ENCODE measurements around the gene CACNA1C.

Gene CACNA1C

DNA sequence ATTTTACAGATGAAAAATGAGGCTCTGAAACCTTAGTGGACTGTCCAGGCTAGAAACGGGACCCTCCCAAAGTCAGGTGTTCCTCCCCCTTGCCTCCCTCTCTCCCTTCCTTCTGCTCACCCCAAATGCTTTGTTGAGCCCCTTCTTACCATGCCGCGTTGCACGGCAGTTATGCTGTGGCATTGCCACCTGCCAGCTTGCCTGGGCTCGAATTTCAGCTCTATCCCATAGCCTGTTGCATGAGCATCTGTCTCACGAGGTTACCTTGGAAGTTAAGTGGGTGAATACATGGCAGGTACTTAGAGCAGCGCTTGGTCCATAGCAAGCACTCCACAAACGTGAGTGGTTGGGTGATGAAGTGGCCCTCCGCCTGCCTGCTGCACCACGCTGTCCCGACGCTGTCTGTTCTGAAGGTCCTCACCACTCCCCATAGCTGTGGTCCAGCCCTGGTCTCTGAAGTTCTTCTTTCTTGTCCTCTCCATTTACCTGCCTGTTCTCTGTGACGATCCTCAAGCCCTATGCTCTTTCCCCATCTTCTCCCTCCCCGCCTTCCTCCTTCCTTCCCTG lies 269.9 kb downstream of the CACNA1C start:
- DNase-seq (ENCODE audit: low spot score) = no peak

DNA sequence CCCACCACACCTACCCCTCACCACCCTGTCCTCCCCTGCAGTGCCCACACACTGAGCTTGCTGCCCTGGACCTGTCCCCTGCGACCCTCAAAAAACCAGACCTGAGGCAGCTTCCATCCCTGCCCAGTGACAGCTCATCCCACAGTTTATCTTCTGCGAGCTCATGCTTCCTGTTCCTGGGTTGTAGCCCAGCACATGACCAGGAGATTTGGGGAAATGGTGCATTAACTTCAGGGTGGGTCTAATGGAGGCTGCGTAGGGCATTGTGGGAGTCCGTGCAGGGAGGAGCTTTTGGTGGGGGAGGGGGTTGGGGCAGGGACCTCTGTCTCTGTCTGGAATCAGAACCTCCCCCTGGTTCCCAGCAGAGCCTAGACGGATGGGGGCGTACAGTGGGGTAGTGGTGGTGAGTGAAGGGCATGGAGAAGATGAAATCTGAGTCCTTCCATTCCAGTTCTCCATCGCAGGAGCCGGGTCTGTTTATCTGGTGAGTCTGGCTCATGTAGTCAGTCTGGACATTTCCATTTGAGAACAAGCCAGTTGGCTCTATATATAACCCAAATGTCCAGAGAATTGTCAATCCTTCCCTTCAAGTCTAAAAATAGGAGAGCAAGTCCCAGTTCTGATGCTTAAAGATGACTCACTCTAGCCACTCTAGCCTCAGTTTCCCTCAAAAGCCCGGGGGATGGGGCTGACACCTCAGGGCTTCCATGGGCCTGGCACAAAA lies 270.9 kb downstream of the CACNA1C start:
- no peak for DNase-seq (ENCODE audit: low spot score)

DNA sequence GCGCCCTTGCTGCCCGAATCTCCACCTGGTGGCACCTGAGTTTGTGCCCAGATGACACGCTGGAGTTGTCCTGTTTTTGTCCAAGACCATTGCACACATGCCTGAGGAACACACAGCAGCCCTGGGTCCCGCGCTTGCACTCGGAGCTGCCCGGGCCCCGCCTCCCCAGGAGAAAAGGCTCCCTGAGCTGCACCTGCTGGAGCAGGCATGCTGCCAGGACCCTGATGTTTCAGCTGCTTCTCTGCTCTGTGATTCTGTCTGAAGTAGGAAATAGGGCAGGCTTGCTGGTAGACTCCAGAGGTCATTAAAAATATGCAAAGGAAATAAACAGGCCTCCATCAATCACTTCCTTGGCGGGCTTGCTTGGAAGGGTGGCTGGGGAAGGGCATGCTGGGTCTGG lies 271.6 kb downstream of the CACNA1C start:
- no peak for DNase-seq (ENCODE audit: low spot score)

DNA sequence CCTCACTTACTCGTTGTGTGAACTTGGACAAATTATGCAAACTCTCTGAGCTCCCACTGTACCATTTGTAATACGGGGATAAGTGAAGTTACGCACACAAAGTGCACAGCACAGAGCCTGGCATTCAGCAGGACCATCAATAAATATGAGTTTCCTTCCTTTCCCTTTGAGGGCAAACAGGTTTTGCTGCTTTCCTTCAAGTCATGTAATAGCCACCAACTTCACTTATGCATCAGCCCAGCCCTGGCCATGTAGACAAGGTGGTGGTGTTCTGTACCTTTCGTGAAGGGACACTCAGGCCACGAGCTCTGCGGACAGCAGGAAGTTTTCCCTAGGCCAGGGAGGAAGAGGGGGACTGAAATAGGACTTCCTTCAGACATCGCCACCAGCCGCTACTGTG lies 272.7 kb downstream of the CACNA1C start:
- DNase-seq (ENCODE audit: low spot score) = no peak

DNA sequence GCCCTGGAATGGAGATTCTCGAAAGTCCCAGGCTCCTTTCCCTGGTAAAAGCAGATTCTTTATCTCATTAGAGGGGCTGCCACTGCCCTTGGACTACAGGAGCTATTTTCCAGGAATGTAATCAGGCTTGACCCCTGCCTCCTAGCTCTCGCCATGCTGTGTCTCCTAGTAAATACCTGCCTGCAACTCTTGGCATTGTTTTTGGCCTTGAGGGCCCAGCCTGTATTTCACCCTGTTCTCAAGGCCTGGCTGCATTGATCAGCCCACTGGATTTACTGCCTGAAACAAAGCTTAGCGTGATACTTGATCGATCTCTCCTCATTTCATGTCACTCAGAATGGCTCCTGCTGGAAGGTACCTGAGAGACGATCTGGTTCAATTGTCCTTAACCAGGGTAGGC lies 273.7 kb downstream of the CACNA1C start:
- DNase-seq (ENCODE audit: low spot score) = no peak

DNA sequence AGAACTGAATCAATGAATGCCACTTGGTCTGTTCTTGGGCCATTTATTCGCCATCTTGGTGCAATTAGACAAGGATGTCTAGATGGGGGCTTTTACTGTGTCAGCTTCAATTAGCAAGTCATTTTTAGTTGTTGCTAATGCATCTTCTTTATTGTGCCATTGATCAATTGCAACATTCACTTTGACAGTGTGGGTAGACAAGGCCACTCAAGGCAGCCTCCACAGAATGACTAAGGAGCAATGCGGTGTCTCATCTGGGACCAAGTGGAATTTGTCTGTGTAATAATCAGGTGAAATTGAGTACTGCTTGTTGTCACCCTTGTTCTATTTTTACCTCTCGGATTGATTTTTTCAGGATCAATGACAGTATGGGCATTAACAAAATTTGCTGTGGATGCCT lies 275.9 kb downstream of the CACNA1C start:
- no peak for DNase-seq (ENCODE audit: low spot score)

DNA sequence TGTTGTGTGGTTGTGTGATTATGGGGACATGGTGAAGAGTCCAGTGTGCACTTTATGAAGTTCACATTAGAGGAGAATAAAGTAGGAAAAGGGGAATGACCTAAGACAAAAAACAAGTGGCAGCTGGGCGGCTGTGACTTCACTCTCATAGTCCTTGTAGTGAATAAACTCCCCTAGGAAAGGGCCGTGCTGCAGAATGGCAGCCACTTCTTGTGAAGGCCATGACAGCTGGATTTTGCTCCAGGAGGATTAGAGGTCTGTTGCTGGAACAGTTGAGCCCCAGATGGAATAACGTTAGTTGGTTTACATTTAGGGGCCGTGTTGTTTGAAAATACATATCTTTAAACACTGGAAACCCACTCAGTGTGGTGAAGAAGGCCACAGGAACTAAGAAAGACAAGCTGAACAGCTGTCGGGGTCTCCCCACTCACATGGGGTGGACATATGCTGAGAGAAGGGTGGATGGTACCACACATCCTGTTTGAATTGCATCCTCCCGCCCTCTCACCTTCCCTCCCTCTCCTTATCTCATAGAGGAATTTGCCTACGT lies 276.9 kb downstream of the CACNA1C start:
- no peak for DNase-seq (ENCODE audit: low spot score)

DNA sequence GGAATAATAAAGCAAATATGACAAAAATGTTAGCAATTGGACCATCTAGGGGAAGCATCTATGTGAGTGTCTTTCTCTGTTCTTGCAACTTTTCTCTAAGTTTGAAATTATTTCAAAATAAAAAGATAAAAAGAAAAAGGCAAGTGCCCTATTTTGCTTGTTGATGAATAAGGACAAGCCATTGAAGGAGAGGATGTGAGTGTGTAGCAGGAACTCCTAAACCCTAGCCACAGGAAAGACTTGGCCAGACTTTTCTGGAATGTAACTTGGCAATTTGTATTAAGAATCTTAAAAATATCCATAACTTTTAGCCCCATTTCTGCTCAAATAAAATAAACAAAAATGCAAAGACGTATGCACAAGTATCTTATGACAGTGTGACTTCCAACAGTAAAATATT lies 279.4 kb downstream of the CACNA1C start:
- peak; percentile 66 for DNase-seq (ENCODE audit: low spot score)

DNA sequence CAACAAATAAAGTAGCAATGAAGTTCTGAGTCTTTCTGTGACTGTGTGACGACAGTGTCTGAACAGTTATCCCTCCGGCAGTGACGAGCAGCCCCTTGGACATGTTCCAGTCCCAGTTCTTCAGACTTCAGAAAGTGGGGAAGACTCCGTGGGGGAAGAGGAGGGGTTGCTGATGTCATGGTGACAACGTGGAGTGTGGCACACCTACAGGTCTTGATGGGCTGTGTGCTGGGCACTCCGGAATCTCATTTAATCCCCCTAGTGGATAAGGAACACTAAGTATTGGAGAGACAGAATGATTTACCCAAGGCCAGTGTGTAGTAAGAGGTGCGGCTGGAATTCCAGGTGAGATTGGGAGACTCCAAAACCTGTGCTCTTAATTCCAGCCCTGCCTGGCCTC lies 280.2 kb downstream of the CACNA1C start:
- no peak for DNase-seq (ENCODE audit: low spot score)

DNA sequence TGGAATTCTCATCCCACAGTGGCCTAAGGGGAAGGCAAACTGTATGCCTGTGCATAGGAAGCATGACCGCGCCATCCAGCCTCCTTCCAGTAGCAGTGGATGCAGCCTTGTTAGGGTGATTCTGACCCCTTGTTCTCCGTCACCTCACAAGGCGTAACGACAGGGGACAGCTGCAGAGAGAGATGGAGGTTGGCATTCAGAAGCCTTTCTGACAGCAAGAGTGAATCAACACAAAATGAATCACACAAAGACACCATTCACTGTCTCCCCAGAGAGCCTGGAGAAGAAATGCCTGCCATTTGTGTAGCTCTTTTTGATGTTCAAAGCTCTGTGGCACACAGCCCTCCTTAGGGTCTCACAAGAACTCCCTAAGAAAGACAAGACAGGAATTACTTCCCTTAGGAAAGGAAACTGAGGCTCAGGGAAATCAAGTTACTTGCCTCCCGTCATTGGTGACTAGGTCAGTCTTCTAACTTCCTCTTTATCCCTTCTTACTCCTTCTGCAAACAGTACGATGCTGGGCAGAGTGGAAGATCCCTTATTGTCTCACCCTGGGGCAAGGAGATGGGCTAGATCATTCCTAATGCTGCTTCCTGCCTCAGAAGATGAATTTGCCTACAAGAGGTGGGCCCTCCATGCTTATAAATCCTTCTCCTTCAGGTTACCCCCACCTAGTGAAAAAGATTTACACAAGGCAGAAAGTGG lies 280.9 kb downstream of the CACNA1C start:
- no peak for DNase-seq (ENCODE audit: low spot score)

DNA sequence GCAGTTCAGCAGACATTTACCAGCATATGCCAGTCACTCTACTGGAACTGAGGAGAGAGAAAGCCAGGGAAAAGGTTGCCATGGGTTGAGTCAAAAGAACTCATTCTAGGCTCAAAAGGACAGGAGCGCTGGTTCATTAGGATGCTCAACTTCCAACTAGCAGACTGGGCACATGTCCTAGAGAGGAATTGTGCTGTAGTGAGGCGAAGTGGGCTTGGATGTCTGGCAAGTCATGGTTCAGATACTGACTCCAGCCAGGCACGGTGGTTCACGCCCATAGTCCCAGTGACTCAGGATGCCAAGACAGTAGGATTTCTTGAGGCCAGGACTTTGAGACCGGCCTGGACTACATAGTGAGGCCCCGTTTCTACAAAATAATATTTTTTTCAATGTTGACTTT lies 281.5 kb downstream of the CACNA1C start:
- no peak for DNase-seq (ENCODE audit: low spot score)

DNA sequence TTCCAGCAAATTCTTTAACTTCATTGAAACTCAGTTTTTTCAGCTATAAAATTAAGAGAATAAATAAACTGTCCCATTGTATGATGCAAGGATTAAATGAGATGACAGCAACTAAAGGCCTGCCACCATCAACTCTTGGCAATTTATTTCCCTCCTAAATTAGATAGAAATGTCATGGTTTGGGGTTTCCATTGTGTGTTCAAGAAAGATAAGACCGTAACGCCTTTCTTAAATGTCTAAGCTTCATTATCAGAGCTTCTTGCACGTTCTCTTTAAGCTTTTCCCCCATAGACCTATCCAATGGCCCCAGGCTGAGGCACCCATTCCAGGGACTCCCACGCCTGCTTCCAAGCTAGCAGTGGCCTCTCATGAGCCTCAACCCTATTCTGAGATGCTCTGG lies 281.9 kb downstream of the CACNA1C start:
- no peak for DNase-seq (ENCODE audit: low spot score)

DNA sequence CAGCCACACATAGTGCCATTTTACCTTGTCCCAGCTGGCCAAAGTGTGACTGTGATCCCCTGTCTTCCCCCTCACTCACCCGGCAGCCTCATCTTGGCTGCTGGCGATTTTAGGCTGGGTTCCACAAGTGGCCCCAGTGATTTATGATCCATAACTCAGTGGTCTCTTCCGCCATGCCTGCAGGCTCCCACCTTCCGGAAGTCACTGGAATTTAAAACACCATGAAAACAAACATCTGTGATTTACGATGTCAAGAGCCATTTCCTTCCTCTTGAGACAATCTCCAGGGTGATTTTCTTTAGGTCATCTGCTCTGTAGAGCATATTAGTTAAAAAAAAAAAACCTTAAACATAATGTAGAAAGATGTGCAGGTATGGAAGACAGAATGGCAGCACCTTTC lies 282.3 kb downstream of the CACNA1C start:
- no peak for DNase-seq (ENCODE audit: low spot score)

DNA sequence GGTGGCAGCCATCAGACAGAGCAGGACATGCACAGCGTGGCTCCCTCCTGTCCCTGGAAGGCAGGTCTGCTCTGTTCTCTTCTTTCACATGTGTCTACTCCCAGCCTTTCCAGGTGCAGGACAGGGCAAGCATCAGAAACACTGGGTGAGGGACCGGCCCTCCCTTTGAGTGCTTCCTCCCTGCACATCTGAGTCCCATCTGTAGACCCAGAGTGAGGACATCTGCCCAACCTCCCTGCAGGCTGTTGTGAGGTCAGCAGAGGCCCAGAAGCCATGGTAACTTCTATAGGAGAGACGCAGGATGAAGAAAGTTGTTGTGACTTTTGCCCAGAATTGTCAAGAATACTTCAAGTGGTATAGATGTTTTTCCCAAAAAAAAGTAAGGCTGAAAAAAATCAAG lies 282.7 kb downstream of the CACNA1C start:
- peak; percentile 44 for DNase-seq (ENCODE audit: low spot score)

DNA sequence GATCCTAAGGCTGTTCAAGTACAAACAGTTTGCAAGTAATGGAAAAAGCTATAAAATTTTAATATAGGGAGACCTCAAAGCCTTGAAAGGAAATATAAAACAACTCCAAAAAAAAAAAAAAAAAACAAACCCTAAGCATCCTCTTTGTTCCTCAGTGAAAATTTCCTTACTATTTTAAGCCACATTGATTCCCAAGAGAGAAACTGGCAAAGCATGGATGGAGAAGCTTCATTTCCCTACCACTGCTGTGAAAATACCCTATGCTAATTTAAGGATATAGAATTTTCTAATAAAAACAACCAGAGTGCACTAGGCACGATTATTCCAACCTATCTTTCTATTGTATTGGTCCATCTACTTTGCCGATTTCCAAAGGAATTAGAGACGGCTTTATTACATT lies 283.1 kb downstream of the CACNA1C start:
- no peak for DNase-seq (ENCODE audit: low spot score)

DNA sequence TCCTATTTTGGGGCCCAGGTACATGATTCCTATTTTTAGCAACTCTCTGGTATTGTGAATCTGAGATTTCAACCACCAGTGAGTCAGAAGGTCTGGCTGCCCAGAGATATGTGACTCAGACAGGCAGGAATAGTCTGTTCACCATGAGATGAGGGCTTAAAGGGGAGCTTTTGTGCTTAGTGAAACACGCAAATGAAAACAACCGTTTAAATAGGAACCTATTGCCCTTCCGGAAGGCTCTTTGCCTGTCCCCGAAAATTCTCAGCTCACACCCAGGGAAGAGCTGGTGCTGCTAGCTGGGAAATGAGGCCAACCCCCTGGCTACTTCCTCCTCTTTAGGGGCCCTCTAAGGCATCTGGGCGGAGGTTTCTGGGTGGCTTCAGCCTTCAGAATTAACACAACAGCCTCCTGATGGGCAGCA lies 283.6 kb downstream of the CACNA1C start:
- peak; percentile 90 for DNase-seq (ENCODE audit: low spot score)

DNA sequence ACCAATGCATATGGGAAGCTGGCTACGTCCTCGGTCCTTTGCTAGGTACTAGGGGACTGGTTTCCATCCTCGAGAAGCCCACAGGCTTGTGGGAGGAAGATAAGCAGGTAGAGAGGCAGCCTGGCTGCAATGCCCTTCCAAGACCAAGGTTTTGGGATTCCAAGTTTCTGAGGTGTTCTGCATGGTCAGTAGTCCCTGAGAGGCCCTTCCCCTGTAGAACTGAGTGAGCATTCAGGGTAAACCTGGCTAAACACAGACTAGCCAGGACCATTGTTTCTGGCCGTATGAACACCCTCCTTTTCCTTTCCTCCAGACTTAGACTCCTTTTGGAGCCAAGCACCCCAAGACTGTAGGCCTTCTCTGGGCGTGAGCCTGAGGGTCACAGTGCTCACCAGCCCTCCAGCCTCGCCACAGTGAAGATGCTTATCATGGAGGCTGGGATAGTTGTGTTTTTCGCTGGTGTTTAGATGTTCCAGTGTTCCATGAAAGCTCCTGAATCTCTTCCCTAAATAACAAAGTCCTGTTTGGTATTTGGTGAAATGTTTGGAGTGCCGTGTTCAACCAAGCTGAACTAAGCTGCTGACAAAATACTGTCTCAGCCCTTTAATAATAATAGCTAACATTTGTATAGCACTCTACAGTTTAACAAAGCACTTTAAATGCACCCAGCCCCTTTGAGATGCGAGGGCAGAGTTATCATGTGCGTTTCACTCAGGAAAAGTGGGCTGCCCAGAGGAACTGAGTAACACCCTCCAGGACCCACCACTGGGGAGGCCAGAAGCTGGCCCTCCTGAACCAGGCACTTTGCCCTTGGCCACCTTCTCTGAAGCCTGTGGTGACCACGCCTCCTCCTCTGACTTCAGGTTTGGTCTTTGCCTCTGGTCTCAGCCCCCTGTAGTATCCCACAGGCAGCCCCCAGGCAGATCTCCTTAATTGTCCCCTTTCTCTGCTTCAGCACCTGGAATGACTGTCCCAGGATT lies 284.5 kb downstream of the CACNA1C start:
- DNase-seq (ENCODE audit: low spot score) = no peak

DNA sequence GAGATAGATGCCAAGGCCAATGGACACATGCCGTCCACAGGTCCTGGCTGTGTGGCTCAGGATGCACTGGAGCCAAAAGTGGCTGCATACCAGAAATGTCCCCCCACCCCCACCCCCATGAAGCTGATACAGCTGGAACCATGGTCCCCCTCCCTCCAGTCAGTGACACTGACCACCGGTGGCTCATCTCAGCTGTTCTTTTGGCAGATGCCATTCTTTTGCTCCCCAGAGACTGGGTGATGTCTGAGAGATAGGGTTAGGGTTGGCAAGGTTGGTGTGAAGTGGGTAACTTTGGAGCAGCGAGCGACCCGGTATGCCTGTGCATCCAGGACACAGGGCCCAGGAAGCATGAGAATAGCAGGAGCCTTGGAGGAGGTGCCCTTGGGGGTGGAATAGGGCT lies 285.6 kb downstream of the CACNA1C start:
- no peak for DNase-seq (ENCODE audit: low spot score)

DNA sequence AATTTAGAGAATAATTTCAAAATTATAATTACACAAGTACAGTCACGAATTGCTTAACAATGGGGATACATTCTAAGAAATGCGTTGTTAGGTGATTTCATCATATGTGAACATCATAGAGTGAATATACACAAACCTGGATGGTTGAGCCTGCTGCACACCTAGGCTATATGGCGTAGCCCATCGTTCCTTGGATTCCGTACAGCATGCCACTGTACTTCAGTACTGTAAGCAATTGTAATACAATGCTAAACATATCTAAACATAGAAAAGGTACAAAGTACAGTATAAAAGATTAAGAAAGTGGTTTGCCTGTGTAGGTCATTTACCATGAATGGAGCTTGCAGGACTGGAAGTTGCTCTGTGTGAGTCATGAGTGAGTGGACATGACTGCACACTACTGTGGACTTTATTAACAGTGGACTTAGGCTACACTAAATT lies 286.2 kb downstream of the CACNA1C start:
- DNase-seq (ENCODE audit: low spot score) = peak; percentile 34

DNA sequence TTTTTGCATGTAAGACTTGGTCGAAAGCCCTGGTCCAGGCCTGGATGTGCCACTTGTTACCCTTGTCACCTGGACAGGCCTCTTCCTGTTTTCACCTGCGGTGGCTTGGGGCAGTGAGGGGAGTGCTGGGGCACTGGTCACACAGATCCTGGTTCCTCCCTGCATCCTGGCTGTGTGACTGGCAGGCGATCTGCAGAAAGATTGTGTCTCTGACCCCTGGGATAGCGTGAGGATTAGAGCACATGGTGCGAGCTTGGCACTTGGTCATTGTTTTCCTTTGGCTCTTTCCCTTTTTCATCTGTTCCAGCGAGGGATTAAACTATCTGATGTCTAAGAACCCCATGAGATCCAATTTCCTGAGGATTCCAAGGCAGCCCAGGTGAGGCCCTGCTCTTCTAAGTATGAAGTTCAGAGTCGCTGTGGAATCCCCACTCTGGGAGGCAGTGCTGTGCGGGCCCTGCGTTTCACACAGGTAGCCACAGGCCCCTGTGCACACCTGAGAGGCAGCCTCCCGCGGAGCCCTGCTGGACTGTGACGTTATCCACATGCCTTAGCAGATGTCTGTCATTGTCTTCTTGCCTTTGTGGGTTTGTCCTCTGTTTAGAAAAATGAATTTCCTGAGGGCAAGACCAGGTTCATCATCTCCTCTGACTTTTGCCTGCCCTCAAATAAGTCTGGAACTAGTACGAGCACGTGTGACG lies 288.4 kb downstream of the CACNA1C start:
- no peak for DNase-seq (ENCODE audit: low spot score)

DNA sequence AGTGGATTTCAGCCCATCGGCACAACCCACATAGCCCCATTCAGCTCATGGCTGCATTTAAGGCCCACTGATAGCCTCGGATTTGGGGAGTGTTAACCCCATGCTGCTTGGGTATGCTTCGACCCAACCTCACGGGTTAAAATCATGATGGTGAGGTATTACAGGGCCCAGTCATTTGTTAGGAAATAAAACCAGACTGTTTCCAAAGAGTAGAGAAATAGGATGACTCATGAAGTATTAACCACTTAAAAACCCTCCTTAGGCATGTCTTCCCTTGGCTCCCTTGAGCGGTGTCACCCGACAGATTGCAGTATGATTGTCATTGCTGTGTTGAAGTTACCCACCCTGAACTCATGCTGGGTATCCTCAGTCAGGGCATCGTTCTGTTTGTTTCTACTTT lies 289.1 kb downstream of the CACNA1C start:
- DNase-seq (ENCODE audit: low spot score) = peak; percentile 74

Measured in GM03348 (cell line).